Stimulated activated CD8-positive, alpha-beta memory T cell treated with anti-CD3 and anti-CD28 coated beads, Interleukin-15, amount 100 ng/mL, for 24 hours (primary cell): Measurements from ENCODE around the gene STAT5A.
A peak's percentile ranks its signal among the peaks of the same experiment; 100 is the strongest.
"Not testable (repeated sequence)": the region's sequence is repeated elsewhere in the genome, so short reads cannot be mapped to it uniquely, and the experiment has no call there.

Experiments
- DNase-seq: peaks from one replicate; pipeline ENCODE4 v3.0.0-alpha.2; 2020; ENCODE audit warnings: low read depth

Gene STAT5A

DNA sequence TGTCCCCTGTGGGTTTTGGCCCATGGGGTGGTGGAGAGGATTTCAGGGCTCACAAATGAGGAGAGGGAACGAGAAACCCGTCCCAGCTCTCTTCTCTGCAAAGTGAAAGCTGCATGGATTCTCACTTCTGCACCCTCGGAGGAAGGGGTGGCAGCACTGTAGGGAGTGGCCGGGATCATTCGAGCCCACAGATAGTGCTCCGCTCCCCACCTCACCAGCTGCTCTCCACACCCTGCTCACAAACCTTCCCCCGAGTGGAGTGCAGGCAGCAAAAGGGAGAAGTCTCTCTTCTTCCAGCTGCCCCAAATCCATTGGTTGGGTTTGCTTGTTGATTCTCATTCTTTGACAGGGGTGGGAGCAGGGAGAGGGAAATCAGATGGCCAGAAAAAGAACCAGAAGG lies 20.1 kb downstream of the STAT5A start:
- DNase-seq = no peak

DNA sequence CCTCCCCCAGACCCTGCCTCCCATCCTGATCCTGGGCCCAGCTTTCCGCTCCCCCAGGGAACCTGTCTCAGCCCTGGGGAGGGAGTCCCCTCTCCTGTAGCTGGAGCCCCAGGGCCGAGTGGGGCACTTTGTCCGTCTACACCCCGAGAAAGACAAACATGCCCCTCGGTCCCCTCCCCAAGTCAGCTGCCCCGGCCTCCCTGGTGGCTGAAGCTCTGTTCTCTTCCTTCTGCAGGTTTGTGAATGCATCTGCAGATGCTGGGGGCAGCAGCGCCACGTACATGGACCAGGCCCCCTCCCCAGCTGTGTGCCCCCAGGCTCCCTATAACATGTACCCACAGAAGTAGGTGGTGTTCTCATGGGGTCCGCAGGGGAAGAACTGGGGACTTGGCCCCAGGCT lies 20.8 kb downstream of the STAT5A start:
- DNase-seq = no peak

DNA sequence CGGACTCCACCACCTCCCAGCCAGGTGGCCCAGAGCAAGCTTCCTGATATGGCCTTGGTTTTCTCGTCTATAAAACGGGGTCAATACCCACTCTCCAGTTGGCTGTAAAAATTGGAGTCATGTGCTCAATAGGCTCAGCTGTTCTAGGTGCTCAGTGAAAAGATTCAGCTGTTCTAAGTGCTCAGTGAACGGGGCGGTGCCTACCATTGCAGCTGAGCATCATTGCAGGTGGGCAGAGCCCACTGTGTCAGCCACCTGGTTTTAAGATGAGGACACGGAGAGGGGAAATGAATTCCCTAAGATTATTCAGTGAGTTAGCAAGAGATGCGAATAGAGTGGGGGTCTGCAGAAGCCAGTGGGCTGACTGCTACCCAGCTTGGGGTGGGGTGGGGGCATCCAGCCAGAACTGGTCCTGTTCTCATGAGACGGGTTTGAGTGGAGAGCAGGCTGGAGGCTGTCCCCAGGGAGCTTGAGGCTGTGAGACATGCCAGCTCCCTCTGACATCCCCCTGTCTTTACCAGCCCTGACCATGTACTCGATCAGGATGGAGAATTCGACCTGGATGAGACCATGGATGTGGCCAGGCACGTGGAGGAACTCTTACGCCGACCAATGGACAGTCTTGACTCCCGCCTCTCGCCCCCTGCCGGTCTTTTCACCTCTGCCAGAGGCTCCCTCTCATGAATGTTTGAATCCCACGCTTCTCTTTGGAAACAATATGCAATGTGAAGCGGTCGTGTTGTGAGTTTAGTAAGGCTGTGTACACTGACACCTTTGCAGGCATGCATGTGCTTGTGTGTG lies 21.9 kb downstream of the STAT5A start:
- no peak for DNase-seq

GRCh38 chr17:42310787-42311215 lies 22.5 kb downstream of the STAT5A start:
- no peak for DNase-seq

DNA sequence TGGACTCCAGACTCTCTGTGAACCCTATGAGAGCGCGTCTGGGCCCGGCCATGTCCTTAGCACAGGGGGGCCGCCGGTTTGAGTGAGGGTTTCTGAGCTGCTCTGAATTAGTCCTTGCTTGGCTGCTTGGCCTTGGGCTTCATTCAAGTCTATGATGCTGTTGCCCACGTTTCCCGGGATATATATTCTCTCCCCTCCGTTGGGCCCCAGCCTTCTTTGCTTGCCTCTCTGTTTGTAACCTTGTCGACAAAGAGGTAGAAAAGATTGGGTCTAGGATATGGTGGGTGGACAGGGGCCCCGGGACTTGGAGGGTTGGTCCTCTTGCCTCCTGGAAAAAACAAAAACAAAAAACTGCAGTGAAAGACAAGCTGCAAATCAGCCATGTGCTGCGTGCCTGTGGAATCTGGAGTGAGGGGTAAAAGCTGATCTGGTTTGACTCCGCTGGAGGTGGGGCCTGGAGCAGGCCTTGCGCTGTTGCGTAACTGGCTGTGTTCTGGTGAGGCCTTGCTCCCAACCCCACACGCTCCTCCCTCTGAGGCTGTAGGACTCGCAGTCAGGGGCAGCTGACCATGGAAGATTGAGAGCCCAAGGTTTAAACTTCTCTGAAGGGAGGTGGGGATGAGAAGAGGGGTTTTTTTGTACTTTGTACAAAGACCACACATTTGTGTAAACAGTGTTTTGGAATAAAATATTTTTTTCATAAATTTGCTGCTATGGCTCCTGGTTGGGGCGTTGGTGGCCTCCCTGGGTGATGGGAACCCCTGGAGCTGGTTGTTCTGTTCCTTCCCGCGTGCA lies 23.1 kb downstream of the STAT5A start:
- DNase-seq = no peak

- DNase-seq = no peak
Measured at GRCh38 chr17:42312035-42312284, 23.7 kb downstream of the STAT5A start.

DNA sequence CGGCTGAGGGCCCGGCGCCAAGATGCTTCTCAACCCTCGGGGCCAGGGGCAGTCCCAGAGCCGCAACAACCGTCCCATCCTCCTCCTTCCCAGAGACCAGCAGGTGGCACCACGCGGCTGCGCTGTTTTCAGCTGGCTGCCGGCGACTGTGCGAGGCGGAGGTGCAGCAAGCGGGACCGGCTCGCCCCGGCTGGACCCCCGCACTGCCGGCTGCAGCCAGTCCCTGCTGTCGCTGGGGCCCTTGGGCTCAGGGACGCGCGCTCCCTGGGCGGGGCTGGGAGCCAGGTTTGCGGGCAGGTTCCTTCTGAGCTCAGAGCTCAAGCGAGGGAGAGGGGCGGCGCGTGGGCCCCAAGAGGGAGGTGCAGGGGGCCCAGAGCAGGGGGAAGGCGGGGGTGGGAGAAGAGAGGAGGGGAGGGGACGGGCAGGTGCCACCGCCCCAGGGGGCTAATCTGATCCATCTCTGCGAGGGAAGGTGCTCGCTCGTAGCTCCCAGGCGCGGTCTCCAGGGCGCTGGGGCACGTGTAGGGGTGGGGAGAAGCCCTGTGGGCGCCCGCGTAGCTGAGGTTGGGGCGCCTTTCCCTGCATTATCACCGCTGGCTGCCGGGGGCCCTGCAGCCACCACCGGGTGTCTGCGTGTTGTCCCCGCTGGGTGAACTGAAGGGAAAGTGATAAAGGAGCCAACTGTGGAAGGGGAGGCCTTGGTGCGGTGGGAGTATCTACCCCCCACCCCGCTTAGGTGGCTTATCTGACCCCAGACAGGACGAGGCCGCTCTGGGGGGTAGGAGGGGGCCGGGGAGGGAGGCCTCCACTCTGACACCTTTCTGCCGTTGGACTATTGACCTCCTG lies 24.2 kb downstream of the STAT5A start:
- DNase-seq = peak; percentile 37

- DNase-seq = no peak
Measured at GRCh38 chr17:42313389-42313772, 25.1 kb downstream of the STAT5A start.

- DNase-seq = no peak
Measured at GRCh38 chr17:42313773-42314566, 25.7 kb downstream of the STAT5A start.

DNA sequence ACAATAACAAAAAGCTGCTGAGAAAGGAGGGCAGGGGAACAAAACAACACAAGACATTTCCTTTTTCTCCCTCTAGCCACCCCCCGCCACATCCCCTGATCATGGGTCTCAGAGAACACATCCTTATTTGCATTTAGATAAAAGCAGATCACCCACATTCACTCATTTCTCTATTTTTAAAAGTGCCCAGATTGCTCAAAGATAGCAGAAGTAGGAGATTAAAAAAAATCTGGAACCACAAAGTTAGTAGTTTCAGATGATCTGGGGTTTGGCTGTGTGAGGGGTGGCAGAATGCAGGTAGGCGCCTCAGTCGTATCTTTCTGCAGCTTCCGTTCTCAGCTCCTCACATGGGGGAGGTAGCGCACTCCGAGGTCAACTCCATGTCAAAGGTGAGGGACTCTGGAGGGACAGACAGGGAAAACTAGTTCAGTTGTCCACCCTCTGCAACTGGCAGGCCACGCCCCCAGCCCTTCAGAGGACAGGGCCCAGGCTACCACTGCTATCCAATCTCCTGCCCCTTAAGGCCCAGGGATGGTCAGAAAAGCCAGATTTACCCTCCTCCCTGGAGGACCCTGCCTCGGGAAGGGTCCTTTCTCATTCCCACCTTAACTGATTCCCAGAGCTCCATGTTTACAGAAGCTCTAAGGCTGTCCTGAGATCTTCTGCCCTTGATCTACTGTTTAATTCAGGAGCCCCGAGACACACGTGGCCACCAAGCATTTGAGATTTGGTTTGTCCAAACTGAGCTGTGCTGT lies 27.3 kb downstream of the STAT5A start:
- DNase-seq = no peak

DNA sequence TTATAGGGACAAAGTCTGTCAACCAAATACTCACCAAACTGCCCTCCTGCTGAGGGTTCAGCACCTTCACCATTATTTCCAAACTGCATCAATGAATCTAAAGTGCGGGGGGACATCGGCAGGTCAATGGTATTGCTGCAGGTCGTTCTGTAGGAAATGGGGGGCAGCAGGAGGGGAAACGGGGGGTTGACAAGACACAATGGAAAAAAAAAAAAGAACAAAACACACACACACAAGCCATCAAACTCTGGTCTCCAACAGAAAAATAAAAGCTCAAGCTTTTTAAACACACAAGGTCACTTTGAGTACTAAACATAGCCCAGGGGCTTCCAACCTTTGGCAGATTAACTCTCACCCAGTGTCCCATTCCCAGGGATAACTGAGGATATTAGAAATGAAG lies 28.5 kb downstream of the STAT5A start:
- no peak for DNase-seq

GRCh38 chr17:42317266-42317845 lies 29.1 kb downstream of the STAT5A start:
- no peak for DNase-seq

DNA sequence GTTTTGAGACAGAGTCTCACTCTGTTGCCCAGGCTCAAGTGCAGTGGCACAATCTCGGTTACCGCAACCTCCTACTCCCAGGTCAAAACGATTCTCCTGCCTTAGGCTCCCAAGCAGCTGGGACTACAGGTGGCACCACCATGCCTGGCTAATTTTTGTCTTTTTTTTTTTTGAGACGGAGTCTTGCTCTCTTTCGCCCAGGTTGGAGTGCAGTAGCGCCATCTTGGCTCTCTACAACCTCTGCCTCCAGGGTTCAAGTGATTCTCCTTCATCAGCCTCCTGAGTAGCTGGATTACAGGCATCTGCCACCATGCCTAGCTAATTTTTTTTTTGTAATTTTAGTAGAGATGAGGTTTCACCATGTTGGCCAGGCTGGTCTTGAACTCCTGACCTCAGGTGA lies 29.7 kb downstream of the STAT5A start:
- DNase-seq = not testable (repeated sequence)

DNA sequence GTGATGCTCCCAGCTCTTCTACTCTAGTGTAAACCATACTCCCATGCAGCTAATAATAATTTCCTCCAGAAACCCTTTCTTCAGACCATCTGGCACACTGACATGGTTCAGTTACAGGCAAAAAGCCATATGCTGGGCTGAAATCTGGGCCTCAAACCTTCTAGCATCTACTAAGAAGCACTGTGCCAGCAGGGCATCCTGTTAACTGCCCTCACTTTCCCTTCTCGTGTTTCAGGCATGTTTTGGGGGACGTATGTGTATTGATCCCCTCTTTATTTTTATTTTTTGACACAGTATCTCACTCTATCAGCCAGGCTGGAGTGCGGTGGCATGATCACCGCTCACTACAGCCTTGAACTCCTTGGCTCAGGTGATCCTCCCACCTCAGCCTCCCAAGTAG lies 33.3 kb downstream of the STAT5A start:
- DNase-seq = no peak

DNA sequence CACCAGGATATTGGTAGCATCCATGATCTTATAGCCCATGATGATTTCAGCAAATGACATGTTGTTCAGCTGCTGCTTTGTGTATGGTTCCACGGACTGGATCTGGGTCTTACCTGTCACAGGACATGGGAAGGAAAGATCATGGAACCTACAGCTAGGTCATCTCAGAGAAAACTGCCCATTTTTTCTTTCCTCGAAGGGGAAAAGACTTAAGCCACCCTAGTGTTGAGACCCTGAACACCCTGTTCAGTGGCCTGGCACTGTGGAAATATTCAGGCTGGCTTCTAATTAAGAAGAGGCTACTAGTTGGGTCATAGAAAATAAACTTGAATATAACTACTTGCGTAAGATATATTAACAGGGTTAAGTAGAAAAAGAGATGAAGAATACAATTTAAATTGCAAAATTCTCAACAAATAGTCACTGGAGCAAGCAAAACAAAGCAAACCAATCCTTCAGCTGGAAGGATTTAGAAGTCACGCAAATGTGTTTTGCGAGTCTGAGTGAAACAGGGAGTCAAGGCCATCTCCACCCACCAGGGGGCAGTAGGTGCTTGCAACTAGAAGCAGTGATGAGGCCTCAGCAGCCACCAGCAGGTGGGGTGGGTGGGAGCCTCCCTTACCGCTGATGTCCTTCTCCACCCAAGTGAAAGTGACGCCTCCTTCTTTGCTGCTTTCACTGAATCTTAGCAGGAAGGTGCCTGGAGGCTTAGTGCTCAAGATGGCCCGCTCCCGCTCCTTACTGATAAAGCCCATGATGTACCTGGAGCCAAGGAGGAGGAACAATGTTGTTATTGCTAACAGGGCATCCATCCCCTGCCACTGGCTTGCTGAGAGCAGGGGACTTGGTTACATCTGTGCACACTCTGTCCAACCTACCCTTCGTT lies 34.3 kb downstream of the STAT5A start:
- DNase-seq = peak; percentile 82

- no peak for DNase-seq
Measured at GRCh38 chr17:42323268-42323773, 35.0 kb downstream of the STAT5A start.

- no peak for DNase-seq
Measured at GRCh38 chr17:42325026-42325425, 36.7 kb downstream of the STAT5A start.

DNA sequence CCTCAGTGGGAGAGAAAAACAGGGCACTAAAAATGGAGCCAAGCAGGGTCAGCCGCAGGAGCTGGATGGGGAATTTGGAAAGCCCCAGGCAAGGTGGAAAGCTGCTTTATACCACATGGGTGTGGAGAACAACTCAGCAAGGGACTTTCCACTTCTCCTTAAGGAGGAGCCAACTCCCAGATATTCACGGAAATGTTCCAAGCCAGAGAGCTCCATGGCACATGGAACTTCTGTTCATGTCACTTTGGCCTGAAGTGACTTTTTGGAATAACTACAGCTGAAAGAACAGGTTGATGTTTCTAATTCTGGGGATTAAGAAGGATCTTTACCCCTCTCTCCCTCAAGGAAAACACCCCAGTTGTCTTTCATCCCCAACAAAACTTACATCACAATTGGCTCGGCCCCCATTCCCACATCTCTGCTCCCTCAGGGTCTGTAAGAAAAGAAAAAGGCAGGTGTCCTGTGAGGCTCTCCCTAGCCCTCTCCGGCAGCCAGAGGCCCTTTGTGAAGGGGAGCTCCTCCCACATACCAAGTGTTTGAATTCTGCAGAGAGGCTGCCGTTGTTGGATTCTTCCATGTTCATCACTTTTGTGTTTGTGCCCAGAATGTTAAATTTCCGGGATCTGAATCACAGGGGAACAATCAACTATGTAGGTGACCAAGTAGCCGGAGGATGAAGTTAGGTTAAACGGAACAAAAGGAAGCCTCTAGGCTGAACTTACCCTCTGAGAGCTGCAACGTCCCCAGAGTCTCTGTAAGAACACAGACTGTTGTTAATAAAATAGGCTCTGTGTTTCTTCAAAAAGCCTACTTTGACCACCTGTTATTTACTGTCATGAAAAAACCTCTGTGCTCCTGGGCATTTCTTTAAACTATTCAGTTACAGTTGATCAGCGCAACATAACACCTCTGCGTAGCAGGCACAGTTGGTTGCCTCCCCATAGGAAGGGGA lies 41.0 kb downstream of the STAT5A start:
- no peak for DNase-seq
